Tibial nerve (tissue), 4 donors: ENCODE results near the gene UBN2. TPM values are rescaled to one million over a fixed set of nuclear protein-coding genes. Genes with fewer than 3 reads are reported as not detected.
A peak's percentile ranks its signal among the peaks of the same experiment; 100 is the strongest.

Experiments
- DNase-seq, 2 donors: peaks; one replicate each; pipeline ENCODE4 v3.0.0-alpha.2; 2019; ENCODE audit warnings: low spot score in 2 of 2
- H3K27ac ChIP-seq, 4 donors: fragments of 200-600 bp; sonication (generic) in 3 of 4; one replicate each; pipeline ENCODE4 v1.5.1; 2017 to 2019; ENCODE audit warnings: mild to moderate bottlenecking in 1 of 4
- H3K27me3 ChIP-seq, 2 donors: fragments of 200-600 bp; sonication (generic) in 1 of 2; one replicate each; pipeline versions ENCODE4 v1.5.1 to v1.6.0; 2017 to 2019
- H3K36me3 ChIP-seq, 3 donors: fragments of 200-600 bp; sonication (generic); one replicate each; pipeline ENCODE4 v1.5.1; 2018 to 2019
- H3K4me1 ChIP-seq, 4 donors: fragments of 200-600 bp; sonication (generic) in 3 of 4; one replicate each; pipeline ENCODE4 v1.5.1; 2017 to 2019
- H3K4me3 ChIP-seq, 4 donors: fragments of 200-600 bp; sonication (generic) in 3 of 4; one replicate each; pipeline ENCODE4 v1.5.1; 2017 to 2019; ENCODE audit warnings: mild to moderate bottlenecking in 1 of 4, moderate library complexity in 1 of 4
- H3K9me3 ChIP-seq, 4 donors: fragments of 200-600 bp; sonication (generic) in 3 of 4; one replicate each; pipeline ENCODE4 v1.5.1; 2017 to 2019
- CTCF ChIP-seq, 5 experiments: fragments of 200-600 bp in 3 of 5; fragments of 450-650 bp in 2 of 5; sonication (generic) in 3 of 5; IDR thresholded peaks; one replicate each; pipeline ENCODE4 v1.5.1; 2016 to 2019; ENCODE audit warnings: antibody characterized with exemption in 5 of 5, mild to moderate bottlenecking in 3 of 5, moderate library complexity in 2 of 5
- EP300 ChIP-seq, 2 donors: sonication (generic); formaldehyde crosslinking; IDR thresholded peaks; one replicate each; pipeline ENCODE4 v1.6.1; 2017; ENCODE audit warnings: antibody characterized with exemption in 2 of 2, mild to moderate bottlenecking in 1 of 2
- POLR2A ChIP-seq, 2 donors: fragments of 450-650 bp; IDR thresholded peaks; one replicate each; pipeline ENCODE4 v1.6.1; 2017; ENCODE audit warnings: antibody characterized with exemption in 2 of 2, mild to moderate bottlenecking in 2 of 2, moderate library complexity in 2 of 2
- WGBS, 2 donors: methylation state at CpG; one replicate each; pipeline ENCODE4 v1.1.5; 2018; 5-methylcytosine and 5-hydroxymethylcytosine counted together
- total RNA-seq, 4 donors: library from RNA; depleted of rRNA; stranded (reverse); fragments of >200 nt; gene quantifications; one replicate each; pipeline ENCODE4 v1.1.0, GENCODE V29; 2016

Gene UBN2
- total RNA-seq, 4 donors from 2014 or later = 16.7 to 20.9 (median 19.2) TPM

DNA sequence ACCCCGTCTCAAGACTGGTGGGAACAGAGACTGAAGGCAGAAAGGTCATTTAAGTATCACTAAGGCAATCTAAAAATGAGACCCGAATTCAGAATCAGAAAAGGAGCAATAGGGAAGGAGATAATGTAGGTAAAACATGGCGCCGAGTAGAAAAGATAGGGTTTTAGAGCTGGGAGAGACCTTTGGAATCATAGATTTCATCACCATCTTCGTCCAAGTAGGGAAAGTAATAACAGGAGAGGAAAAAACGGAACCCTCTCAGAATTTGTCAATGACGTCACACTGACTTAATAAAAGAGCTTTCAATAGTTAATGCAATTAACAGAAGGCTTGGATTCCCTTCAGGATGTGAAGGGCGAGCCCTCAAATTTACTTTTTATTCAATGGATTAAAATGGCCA lies 1.0 kb upstream of the UBN2 start:
- H3K27me3 ChIP-seq = no peaks in the 10 kb centered on the region
- H3K4me1 ChIP-seq = peaks cover 0 to 37% (median 10%) of the 10 kb centered on the region in 4 donors
- no peaks in the 10 kb centered on the region for H3K36me3 ChIP-seq
- peak overlapping the region in 1 of 4 donors; percentile 86 for H3K4me3 ChIP-seq
- TF ChIP-seq EP300 (IDR thresholded peaks at IDR 0.05) (no peak), CTCF (IDR thresholded peaks at IDR 0.05) (no peak), POLR2A (IDR thresholded peaks at IDR 0.05) (no peak)
- H3K9me3 ChIP-seq = no peaks in the 10 kb centered on the region
- H3K27ac ChIP-seq = peak overlapping the region in 2 of 4 donors; percentile 72 to 95
- 66 to 72% methylated on average over 8 of the region's 8 CpGs for WGBS, 2 donors
- DNase-seq = no peak

DNA sequence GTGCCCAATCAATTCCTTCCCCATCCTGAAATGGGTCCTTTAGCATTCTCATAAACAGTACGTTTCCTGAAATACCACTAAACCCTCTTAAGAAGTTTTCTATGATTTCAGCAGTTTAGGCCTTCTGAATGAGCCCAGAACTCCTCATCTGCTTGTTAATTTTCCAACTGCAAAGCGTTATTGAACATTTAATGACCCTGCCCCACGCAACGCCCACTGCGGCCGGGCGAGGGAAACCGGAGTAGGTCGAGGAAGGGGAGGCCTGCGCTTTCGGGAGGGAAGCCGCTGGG lies 608 bp upstream of the UBN2 start:
- 1 to 8% methylated on average over 11 to 12 of the region's 12 CpGs for WGBS, 2 donors
- no peaks in the 10 kb centered on the region for H3K27me3 ChIP-seq

GRCh38 chr7:139231513-139232376 lies 708 bp downstream of the UBN2 start:
- H3K27ac ChIP-seq = peak overlapping the region; percentile 84 to 95 (median 92)
- TF ChIP-seq CTCF (IDR thresholded peaks at IDR 0.05) (no peak), EP300 (IDR thresholded peaks at IDR 0.05) (no peak), POLR2A (IDR thresholded peaks at IDR 0.05) (no peak)
- H3K9me3 ChIP-seq = no peaks in the 10 kb centered on the region
- DNase-seq = peak in 1 of 2 donors; percentile 25
- no peaks in the 10 kb centered on the region for H3K27me3 ChIP-seq
- peaks cover 0 to 46% (median 10%) of the 10 kb centered on the region in 4 donors for H3K4me1 ChIP-seq
- H3K36me3 ChIP-seq = no peaks in the 10 kb centered on the region
- WGBS, 2 donors = 0% methylated on average over 22 to 24 of the region's 101 CpGs
- peak overlapping the region; percentile 70 to 99 (median 90) for H3K4me3 ChIP-seq

More for the DNA sequence above, 608 bp upstream of the UBN2 start:
- TF ChIP-seq POLR2A (IDR thresholded peaks at IDR 0.05) = no peak
- no peak for TF ChIP-seq EP300 (IDR thresholded peaks at IDR 0.05)
- no peak for TF ChIP-seq CTCF (IDR thresholded peaks at IDR 0.05)
- no peak for DNase-seq
- H3K36me3 ChIP-seq = no peaks in the 10 kb centered on the region
- H3K4me1 ChIP-seq = peaks cover 0 to 41% (median 10%) of the 10 kb centered on the region in 4 donors
- H3K4me3 ChIP-seq = peak overlapping the region; percentile 67 to 99 (median 90)
- H3K27ac ChIP-seq = peak overlapping the region in 3 of 4 donors; percentile 72 to 95 (median 84)
- no peaks in the 10 kb centered on the region for H3K9me3 ChIP-seq

DNA sequence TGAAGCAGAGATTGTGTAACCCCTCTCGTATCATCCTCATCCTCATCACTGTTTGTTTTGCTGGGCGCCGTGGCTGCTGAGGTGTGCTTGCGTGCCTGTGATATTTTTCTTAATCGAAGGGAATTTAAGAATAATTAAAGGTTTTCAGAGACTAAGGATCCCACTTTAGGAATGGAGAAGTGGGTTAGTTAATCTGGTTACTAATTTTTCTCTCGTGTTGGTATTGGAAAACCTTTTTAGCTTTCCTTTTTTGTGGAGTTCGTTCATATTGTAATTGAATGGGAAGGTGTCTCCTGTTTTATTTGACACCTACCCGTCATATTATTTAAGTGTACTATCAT lies 1.3 kb downstream of the UBN2 start:
- 3 to 5% methylated on average over 8 of the region's 8 CpGs for WGBS, 2 donors
- peaks cover 0 to 46% (median 10%) of the 10 kb centered on the region in 4 donors for H3K4me1 ChIP-seq
- peaks cover 0 to 3% (median 0%) of the 10 kb centered on the region in 3 donors for H3K36me3 ChIP-seq
- peak overlapping the region in 2 of 4 donors; percentile 84 to 95 for H3K27ac ChIP-seq
- TF ChIP-seq POLR2A (IDR thresholded peaks at IDR 0.05) = no peak
- TF ChIP-seq CTCF (IDR thresholded peaks at IDR 0.05) = no peak
- DNase-seq = no peak
- no peaks in the 10 kb centered on the region for H3K27me3 ChIP-seq
- no peaks in the 10 kb centered on the region for H3K9me3 ChIP-seq
- peak overlapping the region; percentile 68 to 99 (median 78) for H3K4me3 ChIP-seq

GRCh38 chr7:139232904-139233303 lies 1.9 kb downstream of the UBN2 start:
- Histone ChIP-seq H3K4me3 (peak overlapping the region in 2 of 4 donors; percentile 68 to 86), H3K27ac (no peak overlapping the region), H3K4me1 (peaks cover 0 to 46% (median 10%) of the 10 kb centered on the region in 4 donors), H3K27me3 (no peaks in the 10 kb centered on the region), H3K9me3 (no peaks in the 10 kb centered on the region), H3K36me3 (peaks cover 0 to 9% (median 0%) of the 10 kb centered on the region in 3 donors)
- no peak for TF ChIP-seq EP300 (IDR thresholded peaks at IDR 0.05)
- no peak for TF ChIP-seq CTCF (IDR thresholded peaks at IDR 0.05)
- no peak for TF ChIP-seq POLR2A (IDR thresholded peaks at IDR 0.05)
- no peak for DNase-seq
- WGBS, 2 donors = 27 to 35% methylated on average over 2 of the region's 2 CpGs
